Activated T-cell treated with anti-CD3 and anti-CD28 coated beads, Interleukin-2, amount 50 U/mL, for 4 hours (primary cell): ENCODE results near the gene CASP8. TPM values are rescaled to one million over a fixed set of nuclear protein-coding genes. Genes with fewer than 3 reads are reported as not detected.
A peak's percentile ranks its signal among the peaks of the same experiment; 100 is the strongest.
"Not testable (repeated sequence)": the region's sequence is repeated elsewhere in the genome, so short reads cannot be mapped to it uniquely, and the experiment has no call there.

Source experiments
- ATAC-seq, 2 donors: fragments of 200-7000 bp; cut with Tn5 transposase; one replicate each; pipeline ENCODE4 v1.10.0; 2021
- DNase-seq: peaks from one replicate; pipeline ENCODE4 v3.0.0-alpha.2; 2020
- H3K27me3 Mint-ChIP-seq: one replicate; pipeline ENCODE4 v1.8.0; 2021; ENCODE audit warnings: low read depth, mixed read lengths
- H3K36me3 Mint-ChIP-seq: one replicate; pipeline ENCODE4 v1.8.0; 2022; ENCODE audit warnings: mixed read lengths; ENCODE audit not compliant: insufficient read depth
- H3K4me1 Mint-ChIP-seq: one replicate; pipeline ENCODE4 v1.8.0; 2021; ENCODE audit warnings: low read depth, mixed read lengths
- H3K4me3 Mint-ChIP-seq: one replicate; pipeline ENCODE4 v1.8.0; 2021; ENCODE audit warnings: mild to moderate bottlenecking, moderate library complexity, mixed read lengths
- H3K9me3 Mint-ChIP-seq: one replicate; pipeline ENCODE4 v1.8.0; 2021; ENCODE audit warnings: mixed read lengths
- total RNA-seq, 3 donors: library from RNA; stranded (reverse); gene quantifications; one replicate each; pipeline ENCODE4 v1.2.1, GENCODE V29; 2021

The CASP8 gene
- total RNA-seq, 3 donors from 2014 or later = 31.6 to 45.8 (median 36.9) TPM

GRCh38 chr2:201270293-201271001, 10.1 kb downstream of the CASP8 start:
- Mint-ChIP-seq H3K36me3 (peaks cover 66% of the 10 kb centered on the region), H3K4me3 (no peak overlapping the region), H3K4me1 (peaks cover 84% of the 10 kb centered on the region), H3K9me3 (no peaks in the 10 kb centered on the region), H3K27me3 (no peaks in the 10 kb centered on the region)
- DNase-seq (no peak), ATAC-seq (no peak)

GRCh38 chr2:201271917-201272316, 11.6 kb downstream of the CASP8 start:
- Mint-ChIP-seq H3K27me3 (no peaks in the 10 kb centered on the region), H3K9me3 (no peaks in the 10 kb centered on the region), H3K4me1 (peaks cover 69% of the 10 kb centered on the region), H3K36me3 (peaks cover 69% of the 10 kb centered on the region), H3K4me3 (peak overlapping the region; percentile 12)
- ATAC-seq (no peak), DNase-seq (no peak)

- no peaks in the 10 kb centered on the region for H3K27me3 Mint-ChIP-seq
- ATAC-seq = peak; percentile 72 to 80
- DNase-seq = no peak
- H3K4me3 Mint-ChIP-seq = no peak overlapping the region
- H3K4me1 Mint-ChIP-seq = peaks cover 61% of the 10 kb centered on the region
- H3K9me3 Mint-ChIP-seq = no peaks in the 10 kb centered on the region
- peaks cover 62% of the 10 kb centered on the region for H3K36me3 Mint-ChIP-seq
These were observed 13.1 kb downstream of the CASP8 start for GRCh38 chr2:201273330-201273983.

- ATAC-seq = no peak
- DNase-seq = no peak
- Mint-ChIP-seq H3K36me3 (peaks cover 62% of the 10 kb centered on the region), H3K9me3 (no peaks in the 10 kb centered on the region), H3K4me1 (peaks cover 56% of the 10 kb centered on the region), H3K27me3 (no peaks in the 10 kb centered on the region), H3K4me3 (no peak overlapping the region)
These were observed 14.7 kb downstream of the CASP8 start for GRCh38 chr2:201275069-201275468.

GRCh38 chr2:201275990-201276389, 15.7 kb downstream of the CASP8 start:
- Mint-ChIP-seq H3K4me3 (no peak overlapping the region), H3K27me3 (no peaks in the 10 kb centered on the region), H3K9me3 (no peaks in the 10 kb centered on the region), H3K4me1 (peaks cover 53% of the 10 kb centered on the region), H3K36me3 (peaks cover 65% of the 10 kb centered on the region)
- no peak for DNase-seq
- no peak for ATAC-seq

- H3K36me3 Mint-ChIP-seq = peaks cover 60% of the 10 kb centered on the region
- H3K27me3 Mint-ChIP-seq = no peaks in the 10 kb centered on the region
- H3K4me3 Mint-ChIP-seq = no peak overlapping the region
- DNase-seq (no peak), ATAC-seq (no peak)
- H3K9me3 Mint-ChIP-seq = no peaks in the 10 kb centered on the region
- peaks cover 47% of the 10 kb centered on the region for H3K4me1 Mint-ChIP-seq
These were observed 16.2 kb downstream of the CASP8 start for GRCh38 chr2:201276511-201276910.

- no peak for ATAC-seq
- no peak for DNase-seq
These were observed 18.7 kb downstream of the CASP8 start for GRCh38 chr2:201279079-201279478.

GRCh38 chr2:201280191-201281040, 20.1 kb downstream of the CASP8 start:
- ATAC-seq (no peak), DNase-seq (no peak)
- Mint-ChIP-seq H3K4me1 (peaks cover 21% of the 10 kb centered on the region), H3K36me3 (peaks cover 38% of the 10 kb centered on the region), H3K4me3 (no peak overlapping the region), H3K27me3 (no peaks in the 10 kb centered on the region), H3K9me3 (no peaks in the 10 kb centered on the region)

More at GRCh38 chr2:201279079-201279478, 18.7 kb downstream of the CASP8 start:
- peaks cover 41% of the 10 kb centered on the region for H3K36me3 Mint-ChIP-seq
- no peaks in the 10 kb centered on the region for H3K9me3 Mint-ChIP-seq
- no peak overlapping the region for H3K4me3 Mint-ChIP-seq
- no peaks in the 10 kb centered on the region for H3K27me3 Mint-ChIP-seq
- H3K4me1 Mint-ChIP-seq = peaks cover 26% of the 10 kb centered on the region

GRCh38 chr2:201285499-201285898, 25.2 kb downstream of the CASP8 start:
- peaks cover 7% of the 10 kb centered on the region for H3K4me1 Mint-ChIP-seq
- H3K4me3 Mint-ChIP-seq = no peak overlapping the region
- DNase-seq = no peak
- ATAC-seq = no peak
- H3K36me3 Mint-ChIP-seq = peaks cover 56% of the 10 kb centered on the region
- no peaks in the 10 kb centered on the region for H3K27me3 Mint-ChIP-seq
- H3K9me3 Mint-ChIP-seq = peaks cover 4% of the 10 kb centered on the region

- ATAC-seq, H3K4me3 Mint-ChIP-seq, DNase-seq, H3K27me3 Mint-ChIP-seq, H3K4me1 Mint-ChIP-seq: not testable (repeated sequence)
- peaks cover 73% of the 10 kb centered on the region for H3K36me3 Mint-ChIP-seq
- H3K9me3 Mint-ChIP-seq = peaks cover 27% of the 10 kb centered on the region
These were observed 30.3 kb downstream of the CASP8 start for GRCh38 chr2:201290457-201291148.

- Mint-ChIP-seq H3K36me3 (peaks cover 50% of the 10 kb centered on the region), H3K4me1 (peaks cover 5% of the 10 kb centered on the region), H3K27me3 (no peaks in the 10 kb centered on the region), H3K9me3 (peaks cover 43% of the 10 kb centered on the region), H3K4me3 (no peak overlapping the region)
- DNase-seq = no peak
- ATAC-seq = no peak
These were observed 38.2 kb downstream of the CASP8 start for GRCh38 chr2:201298462-201299052.

GRCh38 chr2:201299929-201300328, 39.6 kb downstream of the CASP8 start:
- peaks cover 48% of the 10 kb centered on the region for H3K36me3 Mint-ChIP-seq
- H3K9me3 Mint-ChIP-seq = peaks cover 41% of the 10 kb centered on the region
- not testable (repeated sequence) for H3K27me3 Mint-ChIP-seq, H3K4me3 Mint-ChIP-seq, DNase-seq, H3K4me1 Mint-ChIP-seq, ATAC-seq

GRCh38 chr2:201307876-201308275, 47.5 kb downstream of the CASP8 start:
- H3K9me3 Mint-ChIP-seq = peaks cover 21% of the 10 kb centered on the region
- no peak overlapping the region for H3K4me3 Mint-ChIP-seq
- DNase-seq (no peak), ATAC-seq (no peak)
- no peaks in the 10 kb centered on the region for H3K27me3 Mint-ChIP-seq
- H3K36me3 Mint-ChIP-seq = peaks cover 54% of the 10 kb centered on the region
- no peaks in the 10 kb centered on the region for H3K4me1 Mint-ChIP-seq

- Mint-ChIP-seq H3K36me3 (peaks cover 61% of the 10 kb centered on the region), H3K27me3 (no peaks in the 10 kb centered on the region), H3K9me3 (peaks cover 22% of the 10 kb centered on the region), H3K4me3 (no peak overlapping the region), H3K4me1 (no peaks in the 10 kb centered on the region)
- ATAC-seq (no peak), DNase-seq (no peak)
These were observed 48.6 kb downstream of the CASP8 start for GRCh38 chr2:201308914-201309313.
